PC-9 (cell line): ENCODE measurements around the gene DYRK4.

Experiments
- CTCF ChIP-seq: fragments of 200-600 bp; sonication (generic); conservative IDR thresholded peaks from 2 replicates; pipeline ENCODE4 v1.6.1; 2017; ENCODE audit warnings: mixed run types, antibody characterized with exemption, mild to moderate bottlenecking, moderate library complexity
- EZH2 ChIP-seq: fragments of 200-600 bp; sonication (generic); IDR thresholded peaks from 2 replicates; pipeline ENCODE4 v1.8.0; 2017; ENCODE audit warnings: antibody characterized with exemption, low read depth

GRCh38 chr12:4653691-4654090 is 91.7 kb downstream of the DYRK4 start:
- no peak for TF ChIP-seq CTCF
- no peak for TF ChIP-seq EZH2
